HG02870 (cell line): ENCODE data around the gene SURF4.
"Not testable (repeated sequence)": the region's sequence is repeated elsewhere in the genome, so short reads cannot be mapped to it uniquely, and the experiment has no call there.

ENCODE experiments used
- ATAC-seq: cut with Tn5 transposase; IDR thresholded peaks from one replicate; pipeline ENCODE4 v1.9.1; 2021; ENCODE audit warnings: mild to moderate bottlenecking, moderate library complexity; ENCODE audit not compliant: unreplicated experiment

SURF4 gene

DNA sequence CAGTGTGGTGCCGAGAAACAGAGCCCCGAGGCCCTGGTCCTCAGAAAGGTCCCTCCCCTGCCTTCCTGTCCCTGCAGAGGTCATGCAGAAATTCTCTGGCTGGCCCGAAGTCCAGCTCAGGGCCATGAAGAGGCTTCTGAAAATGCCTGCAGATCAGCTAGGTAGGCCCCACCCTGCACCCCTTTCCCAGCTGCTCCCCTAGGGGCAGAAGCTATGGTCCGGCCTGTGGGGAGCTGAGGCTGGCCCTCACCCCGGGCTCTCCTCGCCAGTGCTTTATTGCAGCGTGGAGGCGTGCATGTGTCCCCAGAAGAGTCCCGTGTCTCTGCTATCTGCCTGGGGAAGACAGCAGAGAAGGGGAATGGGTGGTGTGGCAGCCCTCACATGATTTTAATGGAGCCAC, 22.0 kb upstream of the SURF4 start:
- no peak for ATAC-seq

DNA sequence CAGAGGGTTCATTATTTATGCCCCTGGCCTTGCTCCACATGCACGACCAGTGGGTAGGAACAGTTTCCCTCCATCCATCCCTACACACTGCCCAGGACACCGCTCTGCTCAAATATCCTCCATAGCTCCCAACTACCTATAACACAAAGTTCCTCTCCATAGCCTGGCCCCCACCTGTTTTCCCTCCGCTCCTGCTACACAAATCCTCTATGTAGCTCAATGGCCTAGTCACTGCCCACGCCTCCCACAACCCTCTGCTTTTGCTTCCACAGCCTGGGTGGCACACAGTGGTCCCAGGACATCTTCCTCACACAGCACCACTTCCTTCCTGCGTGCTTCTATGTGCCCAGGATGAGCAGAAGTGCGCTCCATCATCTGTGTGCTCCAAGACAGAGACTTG, 21.5 kb upstream of the SURF4 start:
- ATAC-seq = no peak

DNA sequence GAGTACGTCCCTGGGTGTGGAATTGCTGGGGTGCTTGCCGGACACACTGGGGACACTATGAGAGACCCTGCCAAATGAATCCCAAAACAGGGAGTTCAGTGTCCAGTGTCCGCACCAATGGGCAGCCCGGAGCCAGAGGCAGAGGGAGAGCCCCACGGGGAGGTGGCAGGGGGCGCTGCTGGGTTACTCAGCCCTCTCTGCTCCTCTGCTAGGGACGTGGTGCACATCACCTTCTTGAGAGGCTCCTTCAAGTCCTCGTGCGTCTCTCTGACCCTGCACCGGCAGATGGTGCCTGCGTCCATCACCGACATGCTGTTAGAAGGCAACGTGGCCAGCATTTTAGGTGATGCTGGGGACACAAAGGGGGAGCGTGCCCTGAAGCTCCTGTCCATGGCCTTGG, 21.1 kb upstream of the SURF4 start:
- ATAC-seq = no peak

DNA sequence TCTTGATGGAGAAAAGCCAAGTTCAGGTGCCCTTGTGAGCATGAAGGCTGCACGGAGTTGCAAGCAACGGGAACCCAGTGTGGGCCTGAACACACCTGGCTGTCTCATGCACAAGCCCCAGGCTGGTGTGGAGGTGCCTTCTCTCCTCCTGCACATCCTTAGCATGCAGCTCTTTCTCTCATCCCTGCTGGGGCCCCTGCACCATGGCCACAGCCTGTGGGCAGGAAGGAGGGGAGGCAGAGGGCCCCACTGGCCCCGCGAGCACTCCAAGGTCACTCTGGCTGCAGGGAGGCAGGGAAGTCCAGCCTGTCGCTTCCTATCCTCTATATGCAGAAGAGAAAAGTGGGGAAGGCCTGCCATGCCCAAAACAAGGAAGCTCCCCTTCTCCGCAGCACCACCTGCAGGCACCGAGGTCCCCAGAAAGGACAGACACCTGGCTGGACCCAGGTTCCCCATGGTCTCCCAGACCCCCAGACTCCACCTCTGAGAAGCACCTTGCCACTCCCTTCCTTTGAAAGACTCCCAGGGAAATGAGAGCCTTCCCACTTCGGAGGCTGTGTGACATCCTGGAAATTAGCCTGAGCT, 18.9 kb upstream of the SURF4 start:
- ATAC-seq = no peak

DNA sequence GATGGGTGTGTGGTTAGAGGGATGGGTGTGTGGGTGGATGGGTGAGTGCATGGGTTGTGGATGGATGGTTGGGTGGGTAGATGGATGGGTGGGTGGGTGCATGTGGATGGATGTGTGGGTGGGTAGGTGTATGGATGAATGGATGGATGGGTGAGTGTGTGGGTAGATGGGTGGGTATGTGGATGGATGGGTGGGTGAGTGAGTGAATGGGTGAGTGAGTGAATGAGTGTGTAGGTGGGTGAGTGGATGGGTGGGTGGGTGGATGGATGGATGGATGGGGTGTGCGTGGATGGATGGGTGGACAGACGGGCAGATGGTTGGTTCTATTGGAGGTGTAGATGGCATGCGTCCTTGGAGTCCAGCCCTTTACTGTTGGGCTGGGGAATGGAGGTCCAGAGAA, 17.5 kb upstream of the SURF4 start:
- ATAC-seq = no peak

DNA sequence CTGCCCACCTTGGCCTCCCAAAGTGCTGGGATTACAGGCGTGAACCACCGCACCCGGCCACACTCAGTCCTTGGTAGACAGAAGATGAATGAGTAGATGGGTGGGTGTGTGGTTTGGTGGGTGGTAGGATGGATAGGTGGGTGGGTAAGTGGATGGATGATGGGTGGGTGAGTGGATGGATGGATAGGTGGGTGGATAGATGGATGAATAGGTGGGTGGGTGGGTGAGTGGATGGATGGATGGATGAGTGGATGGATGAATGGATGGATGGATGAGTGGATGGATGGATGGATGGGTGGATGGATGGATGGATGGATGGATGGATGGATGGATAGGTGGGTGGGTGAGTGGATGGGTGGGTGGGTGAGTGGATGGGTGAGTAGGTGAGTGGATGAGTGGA, 16.4 kb upstream of the SURF4 start:
- ATAC-seq = not testable (repeated sequence)

DNA sequence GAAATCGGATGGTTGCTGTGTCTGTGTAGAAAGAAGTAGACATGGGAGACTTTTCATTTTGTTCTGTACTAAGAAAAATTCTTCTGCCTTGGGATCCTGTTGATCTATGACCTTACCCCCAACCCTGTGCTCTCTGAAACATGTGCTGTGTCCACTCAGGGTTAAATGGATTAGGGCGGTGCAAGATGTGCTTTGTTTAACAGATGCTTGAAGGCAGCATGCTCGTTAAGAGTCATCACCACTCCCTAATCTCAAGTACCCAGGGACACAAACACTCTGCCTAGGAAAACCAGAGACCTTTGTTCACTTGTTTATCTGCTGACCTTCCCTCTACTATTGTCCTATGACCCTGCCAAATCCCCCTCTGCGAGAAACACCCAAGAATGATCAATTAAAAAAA, 15.6 kb upstream of the SURF4 start:
- not testable (repeated sequence) for ATAC-seq

DNA sequence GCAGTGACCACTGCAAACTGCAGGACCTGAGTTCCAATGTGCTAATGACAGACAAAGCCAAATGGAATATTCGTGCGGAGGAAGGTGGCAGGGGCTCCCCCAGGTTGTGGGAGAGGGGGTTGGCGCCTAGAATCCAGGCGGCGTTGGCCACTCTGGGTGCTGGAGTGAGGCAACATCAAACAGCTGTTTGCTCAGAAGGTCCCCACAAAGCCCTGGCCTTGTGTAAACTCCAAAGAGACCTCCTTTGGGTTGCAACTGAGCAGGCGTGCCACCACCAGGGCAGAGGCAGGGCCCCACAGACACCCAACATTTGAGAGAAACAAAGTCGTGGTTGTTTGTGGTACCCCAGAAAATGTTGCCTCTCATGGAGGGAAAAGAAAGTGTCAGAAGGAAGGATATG, 14.9 kb upstream of the SURF4 start:
- ATAC-seq = no peak

DNA sequence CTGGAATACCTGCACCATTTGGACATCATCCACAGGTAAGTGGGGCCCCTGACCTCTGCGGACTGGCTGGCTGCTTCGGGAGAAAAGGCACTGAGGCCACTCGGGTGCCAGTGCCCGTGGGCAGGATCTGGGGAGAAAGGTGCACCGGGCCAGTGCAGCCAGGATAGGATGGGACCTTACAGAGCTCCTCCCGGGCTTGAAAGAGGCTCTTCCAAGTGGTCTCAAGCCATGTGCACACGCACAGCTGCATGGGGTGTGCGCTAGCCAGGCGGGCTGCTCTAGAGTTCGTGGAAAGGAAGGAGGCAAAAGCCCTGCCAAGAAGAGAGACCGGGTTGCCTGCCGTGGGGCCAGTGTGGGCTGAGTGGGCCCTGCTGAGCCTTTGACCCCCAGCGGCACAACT, 13.7 kb upstream of the SURF4 start:
- no peak for ATAC-seq

DNA sequence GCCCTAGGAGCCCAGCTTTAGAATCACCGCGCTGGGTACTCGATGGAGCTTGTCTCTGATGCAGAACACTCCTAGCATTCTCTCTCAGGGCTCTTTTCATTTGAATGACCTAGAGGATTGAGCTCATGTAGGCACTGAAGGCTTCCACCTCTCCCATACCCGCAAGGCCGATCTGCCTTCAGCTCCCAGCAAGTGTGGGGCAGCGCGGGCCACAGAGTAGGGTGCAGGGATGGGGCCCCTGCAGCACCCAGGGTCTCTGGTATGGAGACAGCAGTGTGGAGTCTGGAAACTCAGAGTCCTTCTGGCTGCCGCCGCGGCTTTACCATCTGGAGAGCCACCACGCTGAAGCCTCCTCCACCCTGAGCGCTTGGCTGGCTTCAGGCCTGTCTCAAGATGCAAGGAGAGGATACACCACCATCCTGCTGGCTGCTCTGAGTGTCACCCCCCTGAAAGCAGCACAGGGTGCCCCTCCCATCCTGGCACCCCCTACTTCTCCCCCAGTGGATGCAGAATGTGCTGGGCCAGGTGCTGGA, 13.2 kb upstream of the SURF4 start:
- ATAC-seq = no peak

DNA sequence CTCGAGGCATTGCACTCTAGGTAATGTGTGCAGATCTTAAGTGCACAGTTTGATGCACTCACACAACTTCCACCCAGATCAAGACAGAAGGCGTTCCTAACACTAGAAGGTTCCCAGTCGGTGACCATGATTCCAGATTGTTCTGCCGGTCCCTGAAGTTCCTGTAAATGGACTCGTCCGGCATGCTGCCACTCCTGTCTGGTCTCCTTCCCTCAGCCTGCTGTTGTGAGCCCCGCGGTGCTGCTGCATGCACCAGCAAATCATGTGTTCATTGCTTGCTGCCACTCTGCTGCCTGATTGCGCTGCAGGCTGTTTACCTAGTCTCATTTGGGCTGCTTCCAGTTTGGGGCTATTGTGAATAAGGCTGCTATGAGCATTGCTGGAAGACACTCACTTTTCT, 11.8 kb upstream of the SURF4 start:
- no peak for ATAC-seq

DNA sequence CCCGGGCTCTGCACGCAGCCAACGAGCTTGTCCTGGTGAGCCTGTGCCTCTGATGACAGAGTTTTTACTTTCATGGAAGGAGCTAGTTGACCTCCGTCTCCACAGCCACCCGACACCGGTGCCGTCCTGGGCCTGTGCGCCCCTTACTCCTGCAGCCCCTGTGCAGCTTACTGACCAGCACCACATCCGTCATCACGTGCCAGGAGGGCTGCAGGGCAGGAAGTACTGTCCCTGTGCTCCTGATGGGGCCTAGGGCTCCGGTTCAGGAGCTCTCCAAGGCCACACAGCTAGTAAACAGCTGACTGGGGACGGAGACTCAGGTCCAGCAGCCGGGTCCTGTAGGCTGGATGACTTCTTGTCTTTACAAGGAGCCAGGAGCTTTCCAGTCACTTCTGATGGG, 10.5 kb upstream of the SURF4 start:
- ATAC-seq = no peak

DNA sequence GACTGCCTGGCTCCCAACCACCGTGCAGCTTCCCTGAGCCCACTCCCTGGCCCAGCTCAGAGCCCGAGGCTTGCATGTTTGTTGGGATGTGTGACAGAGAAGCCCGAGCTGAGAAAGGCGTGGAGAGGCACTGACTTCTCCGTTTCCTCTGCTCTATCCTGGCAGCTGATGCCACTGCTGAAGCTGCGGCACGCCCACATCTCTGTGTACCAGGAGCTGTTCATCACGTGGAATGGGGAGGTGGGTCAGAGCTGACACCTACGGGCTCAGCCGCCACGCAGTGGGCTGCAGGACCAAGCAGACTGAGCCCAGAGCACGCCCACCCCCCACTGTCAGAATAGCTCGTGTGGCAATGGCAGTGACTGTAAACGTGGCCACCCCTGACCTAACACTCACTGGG, 9.6 kb upstream of the SURF4 start:
- no peak for ATAC-seq

DNA sequence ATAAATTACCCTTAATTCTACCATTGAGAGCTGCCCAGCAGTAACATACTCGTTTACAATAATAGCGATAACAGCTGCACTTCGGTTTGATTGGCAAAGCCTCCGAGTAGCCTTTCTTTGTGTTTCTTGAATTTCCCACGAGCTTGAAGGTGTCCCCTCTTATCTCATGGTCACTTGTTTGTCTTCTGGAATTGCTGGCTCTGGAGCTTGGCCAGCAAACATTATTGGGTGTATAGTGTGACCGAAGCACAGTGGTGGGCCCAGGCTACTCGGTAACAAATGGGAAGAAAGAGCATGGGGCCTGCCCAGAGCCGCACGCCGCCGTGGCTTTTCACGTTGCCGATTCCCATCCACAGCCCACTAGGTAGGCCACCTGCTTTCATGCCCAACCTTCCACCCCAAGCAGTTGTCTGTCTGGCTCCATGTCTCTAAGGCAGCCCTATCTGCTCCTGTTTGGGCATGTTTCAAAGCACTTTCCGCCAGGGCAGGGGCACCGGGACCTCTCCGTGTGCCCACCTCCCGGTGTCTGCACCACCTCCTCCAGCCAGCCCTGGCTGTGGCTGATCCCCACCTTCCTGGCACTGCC, 9.0 kb upstream of the SURF4 start:
- ATAC-seq = no peak

DNA sequence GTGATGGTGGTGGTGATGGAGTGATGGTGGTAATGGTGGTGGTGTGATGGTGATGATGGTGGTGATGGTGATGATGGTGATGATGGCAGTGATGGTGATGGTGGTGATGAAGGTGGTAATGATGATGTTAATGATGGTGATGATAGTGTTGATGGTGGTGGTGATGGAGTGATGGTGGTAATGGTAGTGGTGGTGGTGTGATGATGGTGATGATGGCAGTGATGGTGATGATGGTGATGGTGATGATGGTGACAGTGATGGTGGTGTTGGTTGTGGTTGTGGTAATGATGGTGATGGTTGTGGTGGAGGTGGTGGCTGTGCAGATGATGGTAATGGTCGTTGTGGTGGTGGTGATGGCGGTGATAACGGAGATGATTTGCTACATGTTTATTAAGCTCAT, 7.6 kb upstream of the SURF4 start:
- no peak for ATAC-seq

DNA sequence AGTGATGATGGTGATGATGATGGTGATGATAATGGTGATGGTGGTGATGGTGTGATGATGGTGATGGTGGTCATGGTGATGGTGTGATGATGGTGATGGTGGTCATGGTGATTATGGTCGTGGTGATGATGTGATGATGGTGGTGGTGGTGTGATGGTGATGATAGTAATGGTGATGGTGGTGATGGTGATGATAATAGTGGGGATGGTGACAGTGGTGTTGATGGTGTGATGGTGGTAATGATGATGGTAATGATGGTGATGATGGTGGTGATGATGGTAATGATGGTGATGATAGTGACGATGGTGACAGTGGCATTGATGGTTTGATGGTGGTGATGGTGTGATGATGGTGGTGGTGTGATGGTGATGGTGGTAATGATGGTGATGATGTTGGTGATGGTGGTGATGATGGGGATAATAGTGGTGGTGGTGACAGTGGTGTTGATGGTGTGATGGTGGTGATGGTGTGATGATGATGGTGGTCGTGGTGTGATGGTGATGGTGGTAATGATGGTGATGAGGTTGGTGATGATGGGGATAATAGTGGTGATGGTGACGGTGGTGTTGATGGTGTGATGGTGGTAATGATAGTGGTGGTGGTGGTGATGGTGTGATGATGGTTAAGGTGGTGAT, 6.8 kb upstream of the SURF4 start:
- ATAC-seq = no peak

DNA sequence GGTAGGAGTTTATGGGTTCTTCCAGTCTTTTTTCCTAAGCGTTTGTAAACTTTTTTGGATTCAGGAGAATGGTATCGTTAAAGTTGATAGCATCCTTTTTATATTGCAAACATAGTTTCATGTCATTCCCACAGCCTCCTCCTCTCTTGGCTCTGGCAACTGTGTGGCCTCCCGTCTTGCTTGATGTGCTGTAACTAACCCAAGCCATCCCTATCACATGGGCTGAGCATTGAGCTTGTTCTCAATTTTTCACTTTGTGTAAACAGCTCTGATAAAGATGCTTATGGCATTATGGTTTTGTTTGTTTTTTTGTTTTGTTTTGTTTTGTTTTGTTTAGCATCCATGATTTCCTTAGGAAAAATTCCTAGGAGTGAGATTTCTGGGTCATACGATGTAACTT, 4.9 kb upstream of the SURF4 start:
- no peak for ATAC-seq

DNA sequence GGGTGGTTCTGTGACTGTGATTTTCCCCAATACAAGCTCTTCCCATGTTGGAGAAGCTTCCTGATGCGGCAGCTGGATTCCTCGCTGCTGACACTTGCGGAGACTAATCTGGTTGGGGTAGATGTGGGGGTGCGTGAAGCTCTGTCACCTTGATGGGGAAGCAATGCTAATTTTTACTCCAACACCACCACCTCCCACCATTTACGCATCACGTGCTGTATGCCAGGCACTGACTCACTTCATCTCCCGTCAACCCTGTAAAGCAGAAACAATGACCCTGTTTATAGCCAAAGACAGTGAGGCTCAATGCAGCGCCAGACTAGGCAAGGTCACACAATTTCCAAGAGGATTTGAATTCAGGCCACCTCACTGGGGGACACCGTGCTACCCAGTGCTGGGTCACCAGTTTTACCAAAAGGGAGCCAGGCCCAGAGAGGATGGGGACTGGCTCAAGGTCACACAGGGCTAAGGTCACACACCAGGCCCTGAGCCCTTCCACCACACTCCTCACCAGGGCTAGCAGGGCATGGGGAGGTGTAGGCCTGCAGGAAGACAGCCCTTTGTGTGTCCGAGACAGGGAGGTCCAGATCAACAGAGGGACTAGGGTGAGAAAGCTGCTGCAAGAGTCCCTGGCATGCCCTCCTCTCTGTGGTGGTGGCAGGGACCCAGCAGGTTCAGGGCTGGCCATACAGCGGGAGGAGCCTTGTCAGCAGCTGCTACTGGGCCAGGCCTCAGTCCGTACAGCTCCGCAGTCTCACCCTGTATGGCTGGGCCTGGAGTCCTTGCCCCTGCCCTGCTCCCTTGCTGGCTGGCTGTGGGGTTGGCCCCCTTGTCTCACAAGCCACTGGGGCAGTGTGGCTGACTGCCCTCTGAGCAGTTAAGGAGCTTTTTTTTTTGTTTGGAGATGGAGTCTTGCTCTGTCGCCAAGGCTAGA, 3.6 kb upstream of the SURF4 start:
- no peak for ATAC-seq

DNA sequence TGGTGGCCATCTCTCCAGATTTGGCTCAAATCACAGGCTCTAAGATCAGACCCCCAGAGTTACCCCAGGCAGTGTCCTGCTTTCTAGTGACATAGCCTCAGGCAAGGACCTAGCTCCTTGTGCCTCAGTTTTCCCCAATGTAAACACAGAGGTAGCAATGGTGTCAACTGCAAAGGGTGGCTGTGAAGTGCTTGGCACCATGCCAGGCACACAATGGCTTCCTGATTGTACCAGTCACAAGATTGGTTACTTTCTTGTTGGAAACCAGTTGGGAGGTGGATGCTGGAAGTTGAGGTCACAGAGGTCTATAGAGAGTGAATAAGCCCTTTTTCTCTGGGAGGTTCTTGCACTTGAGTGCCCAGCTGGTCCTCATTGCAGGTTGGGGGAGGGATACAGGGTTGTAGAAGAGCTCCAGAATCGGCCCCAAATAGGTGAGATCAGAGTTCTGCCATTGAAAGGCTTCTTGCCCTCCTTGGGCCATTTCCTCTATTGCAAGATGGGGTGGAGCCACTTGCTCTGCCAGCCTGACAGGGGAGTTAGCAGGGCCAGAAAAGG, 2.6 kb upstream of the SURF4 start:
- ATAC-seq = no peak

DNA sequence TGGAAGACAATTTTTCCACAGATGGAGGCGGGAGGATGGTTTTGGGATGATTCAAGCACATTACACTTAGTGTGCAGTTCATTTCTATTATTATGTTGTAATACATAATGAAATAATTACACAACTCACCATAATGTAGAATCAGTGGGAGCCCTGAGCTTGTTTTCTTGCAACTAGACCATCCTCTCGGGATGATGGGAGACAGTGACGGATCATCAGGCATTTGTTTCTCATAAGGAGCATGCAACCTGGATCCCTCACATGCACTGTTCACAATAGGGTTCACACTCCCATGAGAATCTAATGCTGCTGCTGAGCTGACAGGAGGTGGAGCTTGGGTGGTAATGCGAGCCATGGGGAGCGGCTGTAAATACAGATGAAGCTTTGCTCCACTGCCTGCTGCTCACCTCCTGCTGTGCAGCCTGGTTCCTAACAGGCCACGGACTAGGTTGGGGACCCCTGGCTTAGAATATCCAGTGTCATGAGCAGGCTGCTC, 1.9 kb upstream of the SURF4 start:
- no peak for ATAC-seq

DNA sequence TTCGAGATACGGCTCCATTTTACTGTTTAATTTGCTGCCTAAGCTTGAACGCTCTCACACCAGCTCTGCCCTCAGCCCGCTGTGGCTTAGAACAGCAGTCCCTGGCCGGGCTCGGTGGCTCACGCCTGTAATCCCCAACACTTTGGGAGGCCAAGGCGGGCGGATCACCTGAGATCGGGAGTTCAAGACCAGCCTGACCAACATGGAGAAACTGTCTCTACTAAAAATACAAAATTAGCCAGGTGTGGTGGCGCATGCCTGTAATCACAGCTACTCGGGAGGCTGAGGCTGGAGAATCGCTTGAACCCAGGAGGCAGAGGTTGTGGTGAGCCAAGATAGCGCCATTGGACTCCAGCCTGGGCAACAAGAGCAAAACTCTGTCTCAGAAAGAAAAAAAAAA, 1.4 kb upstream of the SURF4 start:
- not testable (repeated sequence) for ATAC-seq
